NCI-H526 treated with DMSO at 0.1 percent for 48 hours (cell line): ENCODE results near the gene MIDN.
"Not testable (repeated sequence)": the region's sequence is repeated elsewhere in the genome, so short reads cannot be mapped to it uniquely, and the experiment has no call there.

Experiments used
- DNase-seq: peaks from one replicate; lab custom pipeline; 2025; lab: John Stamatoyannopoulos, UW

The MIDN gene

GRCh38 chr19:1295169-1296012, 47.0 kb downstream of the MIDN start:
- no peak for DNase-seq

GRCh38 chr19:1296078-1296477, 47.7 kb downstream of the MIDN start:
- no peak for DNase-seq

DNA sequence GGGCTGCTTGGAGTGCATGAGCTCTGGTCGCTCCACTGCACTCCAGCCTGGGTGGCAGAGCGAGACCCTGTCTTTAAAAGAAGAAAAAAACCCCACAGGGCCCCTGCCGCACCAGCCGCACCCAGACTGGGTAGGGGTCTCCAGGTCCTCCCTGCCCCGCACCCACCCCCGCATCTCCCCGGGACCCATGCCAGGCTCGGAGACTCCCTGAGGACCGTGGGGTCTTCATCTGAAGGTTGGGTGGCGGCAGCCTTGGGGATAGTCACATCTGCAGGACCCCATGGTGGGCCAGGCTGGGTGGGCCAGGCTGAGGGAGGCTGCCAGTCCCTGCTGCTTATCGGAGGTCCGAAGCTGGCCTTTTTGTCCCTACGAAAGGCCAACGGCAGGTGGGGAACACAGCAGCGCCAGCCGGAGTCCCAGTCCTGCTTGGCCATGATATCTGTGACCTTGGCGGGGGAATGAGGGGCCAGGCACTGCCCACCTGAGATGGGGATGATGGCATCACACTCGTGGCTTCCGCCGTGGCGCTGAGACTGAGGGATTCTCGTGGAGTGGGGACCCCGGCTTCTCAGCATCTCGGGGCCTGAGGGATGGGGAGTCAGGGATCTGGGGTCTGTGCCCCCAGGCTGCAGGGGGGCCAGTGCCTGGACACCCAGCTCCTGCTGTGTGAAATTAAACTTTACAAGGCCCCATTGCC, 48.3 kb downstream of the MIDN start:
- DNase-seq, result no peak

- no peak for DNase-seq
Measured at GRCh38 chr19:1298235-1298634, 49.9 kb downstream of the MIDN start.

- DNase-seq, result no peak
Measured at GRCh38 chr19:1299801-1300200, 51.4 kb downstream of the MIDN start.

DNA sequence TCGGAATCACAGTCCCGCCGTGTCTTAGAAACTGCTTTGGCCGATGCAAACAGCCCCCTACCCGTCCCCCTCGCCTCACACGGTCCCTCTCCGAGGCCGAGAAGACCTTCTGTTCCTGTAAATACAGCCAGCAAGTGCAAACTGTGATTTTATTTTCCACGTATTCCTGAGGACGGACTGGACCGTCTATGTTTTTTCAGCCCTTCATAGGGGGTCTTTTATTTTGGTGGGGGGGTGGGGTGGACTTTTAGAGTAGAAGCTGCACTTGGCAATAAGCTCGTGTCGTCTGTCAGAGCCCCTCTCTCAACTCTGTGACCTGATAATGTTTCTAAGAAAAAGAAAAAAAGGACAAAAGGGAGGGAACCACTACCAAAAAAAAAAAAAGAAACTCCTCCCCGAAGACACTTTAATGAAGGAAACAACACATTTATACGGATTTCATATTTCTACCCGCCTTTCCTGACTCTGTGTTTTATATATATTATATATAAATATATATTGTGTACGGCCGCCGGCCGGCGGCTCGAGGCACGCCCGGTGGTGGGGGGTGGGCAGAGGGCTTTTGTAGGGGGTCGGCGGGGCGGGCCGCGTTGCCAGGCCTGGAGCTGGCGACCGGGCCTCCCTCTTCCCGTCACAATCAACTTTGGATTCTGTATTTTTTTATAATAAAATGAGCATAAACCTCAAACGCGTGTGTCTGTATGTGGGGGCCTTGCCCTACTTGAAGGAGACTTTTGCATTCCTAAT, 52.5 kb downstream of the MIDN start:
- no peak for DNase-seq

GRCh38 chr19:1302533-1303239, 54.3 kb downstream of the MIDN start:
- DNase-seq, result no peak

DNA sequence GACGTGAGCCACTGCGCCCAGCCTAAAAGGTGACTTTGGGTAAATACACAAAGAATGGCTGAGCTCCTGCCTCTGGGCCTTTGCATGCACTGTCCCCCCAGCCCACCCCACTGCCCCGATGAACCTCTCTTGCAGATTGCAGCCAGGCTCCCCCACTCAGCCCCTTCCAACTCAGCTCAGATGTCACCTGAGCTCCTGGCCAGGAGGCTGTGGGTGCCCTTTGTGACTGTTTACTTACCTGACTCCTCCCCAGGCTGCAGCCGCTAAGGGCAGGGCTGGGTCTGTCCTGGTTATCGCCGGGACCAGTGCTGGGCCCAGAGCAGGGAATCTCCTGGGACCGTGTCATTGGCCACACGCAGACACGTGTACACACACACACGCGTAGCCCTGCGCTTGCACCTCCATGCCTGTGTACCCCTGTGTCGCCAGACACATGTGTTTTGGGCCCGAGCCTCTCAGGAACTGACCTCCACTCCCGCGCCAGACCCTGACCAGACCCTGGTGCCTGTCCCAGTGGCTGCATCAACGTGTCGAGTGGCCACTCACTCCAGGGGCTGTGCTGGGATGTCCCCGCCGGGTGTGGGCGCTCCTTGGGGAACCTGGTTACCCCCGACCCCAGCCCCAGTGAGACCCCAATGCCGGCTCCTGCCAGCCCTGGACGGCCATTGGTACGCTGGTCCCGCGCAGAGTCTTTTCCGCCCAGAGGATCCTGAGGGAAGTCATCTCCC, 56.0 kb downstream of the MIDN start:
- DNase-seq, result no peak

GRCh38 chr19:1305354-1305753, 57.0 kb downstream of the MIDN start:
- DNase-seq, result not testable (repeated sequence)

DNA sequence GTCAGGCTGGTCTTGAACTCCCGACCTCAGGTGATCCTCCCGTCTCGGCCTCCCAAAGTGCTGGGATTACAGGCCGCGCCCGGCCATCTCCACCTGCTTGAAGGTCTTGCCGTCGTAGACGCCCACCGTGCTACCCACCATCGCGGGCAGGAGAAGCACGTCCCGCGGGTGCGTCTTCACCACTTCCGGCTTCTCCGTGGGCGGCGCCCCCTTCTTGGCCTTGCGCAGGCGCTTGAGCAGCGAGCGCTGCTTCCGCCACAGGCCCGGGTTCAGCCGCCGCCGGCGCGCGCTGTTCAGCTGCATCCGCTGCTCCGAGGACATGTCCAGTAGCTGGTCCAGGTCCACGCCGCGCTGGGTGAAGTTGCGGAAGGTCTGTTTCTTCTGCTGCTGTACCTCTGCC, 58.9 kb downstream of the MIDN start:
- DNase-seq, result no peak

- no peak for DNase-seq
Measured at GRCh38 chr19:1307755-1308303, 59.4 kb downstream of the MIDN start.

- DNase-seq, result no peak
Measured at GRCh38 chr19:1308718-1309117, 60.3 kb downstream of the MIDN start.
